Breast epithelium (tissue), 3 donors: ENCODE results near the gene ZNHIT2.

ENCODE experiments used
- POLR2A ChIP-seq: fragments of 450-650 bp; IDR thresholded peaks from one replicate; pipeline ENCODE4 v1.6.1; 2016; ENCODE audit warnings: antibody characterized with exemption, mild to moderate bottlenecking, moderate library complexity
- POLR2AphosphoS5 ChIP-seq, 3 donors: sonication (generic); formaldehyde crosslinking; IDR thresholded peaks; one replicate each; pipeline ENCODE4 v1.6.1; 2017; ENCODE audit warnings: antibody characterized with exemption in 3 of 3

DNA sequence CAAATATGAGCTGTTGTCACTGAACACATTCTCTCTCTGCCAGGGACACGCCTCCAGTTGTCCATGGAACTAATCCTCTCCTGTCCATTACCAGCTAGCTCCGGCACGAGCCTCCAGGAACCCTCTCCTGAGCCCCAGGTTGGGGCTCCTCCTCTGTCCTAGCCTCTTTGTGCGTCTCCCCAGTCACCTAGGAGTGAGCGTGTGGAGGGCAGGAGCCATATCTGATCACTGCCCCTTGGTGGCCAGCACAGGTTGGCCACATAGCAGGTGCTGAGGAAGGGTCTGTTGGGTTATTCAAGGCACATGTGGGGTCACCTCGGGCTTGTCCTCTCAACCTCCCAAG is 14.4 kb upstream of the ZNHIT2 start:
- no peak for TF ChIP-seq POLR2A
- no peak for TF ChIP-seq POLR2AphosphoS5 (IDR thresholded peaks at IDR 0.05)
